Calu3 (cell line): ENCODE measurements around the gene FBXL7. TPM values are rescaled to one million over a fixed set of nuclear protein-coding genes. Genes with fewer than 3 reads are reported as not detected.

Experiments used
- BruUV-seq: library from RNA; stranded (reverse); fragments of 400-500 nt; replicated peaks from 2 replicates; lab custom pipeline; 2021; lab: Mats Ljungman, UMichigan
- CTCF ChIA-PET: fragments of 300-600 bp; sonication (Branson Sonifier 250); formaldehyde crosslinking; loops from one replicate; lab custom pipeline; 2022; ENCODE audit warnings: antibody characterized with exemption; lab: Charles Lee
- DNase-seq: peaks from one replicate; pipeline ENCODE4 v3.0.0; 2022
- H3K27ac Mint-ChIP-seq: one replicate; pipeline ENCODE4 v1.8.0; 2022; ENCODE audit warnings: mixed read lengths; ENCODE audit not compliant: unreplicated experiment
- H3K27me3 Mint-ChIP-seq: one replicate; pipeline ENCODE4 v1.8.0; 2022; ENCODE audit warnings: mixed read lengths; ENCODE audit not compliant: unreplicated experiment
- H3K36me3 Mint-ChIP-seq: one replicate; pipeline ENCODE4 v1.8.0; 2022; ENCODE audit warnings: mild to moderate bottlenecking, moderate library complexity, mixed read lengths; ENCODE audit not compliant: insufficient read depth, unreplicated experiment
- H3K4me1 Mint-ChIP-seq: one replicate; pipeline ENCODE4 v1.8.0; 2022; ENCODE audit warnings: mild to moderate bottlenecking, low read depth, mixed read lengths; ENCODE audit not compliant: unreplicated experiment
- H3K4me3 Mint-ChIP-seq: one replicate; pipeline ENCODE4 v1.8.0; 2022; ENCODE audit warnings: mild to moderate bottlenecking, low read depth, moderate library complexity, mixed read lengths; ENCODE audit not compliant: unreplicated experiment
- H3K9me3 Mint-ChIP-seq: one replicate; pipeline ENCODE4 v1.8.0; 2022; ENCODE audit warnings: low read depth, mixed read lengths; ENCODE audit not compliant: unreplicated experiment
- intact Hi-C: fragments of 100-400 bp; cut with micrococcal nuclease; formaldehyde crosslinking; loops from one replicate; pipeline ENCODE4 v1.10.0; 2022; ENCODE audit not compliant: unreplicated experiment
- total RNA-seq: library from RNA; stranded (reverse); gene quantifications from 2 replicates; pipeline ENCODE4 v1.2.3, GENCODE V29; 2022
- TF ChIP-seq, protein P1 (sequence below): fragments of 200-600 bp; IDR thresholded peaks from one replicate; pipeline ENCODE4 v1.8.0; 2022; ENCODE audit warnings: antibody characterized with exemption; ENCODE audit not compliant: unreplicated experiment

Gene FBXL7
- total RNA-seq, 1 experiment from 2014 or later: not detected

GRCh38 chr5:15571081-15571480, 71.1 kb downstream of the FBXL7 start:
- Mint-ChIP-seq H3K27me3 (no peaks in the 10 kb centered on the region), H3K4me1 (no peaks in the 10 kb centered on the region), H3K36me3 (no peaks in the 10 kb centered on the region), H3K4me3 (no peak overlapping the region), H3K27ac (no peak overlapping the region), H3K9me3 (peaks cover 4% of the 10 kb centered on the region)
- CTCF ChIA-PET: no interaction called here
- TF ChIP-seq, protein P1, sequence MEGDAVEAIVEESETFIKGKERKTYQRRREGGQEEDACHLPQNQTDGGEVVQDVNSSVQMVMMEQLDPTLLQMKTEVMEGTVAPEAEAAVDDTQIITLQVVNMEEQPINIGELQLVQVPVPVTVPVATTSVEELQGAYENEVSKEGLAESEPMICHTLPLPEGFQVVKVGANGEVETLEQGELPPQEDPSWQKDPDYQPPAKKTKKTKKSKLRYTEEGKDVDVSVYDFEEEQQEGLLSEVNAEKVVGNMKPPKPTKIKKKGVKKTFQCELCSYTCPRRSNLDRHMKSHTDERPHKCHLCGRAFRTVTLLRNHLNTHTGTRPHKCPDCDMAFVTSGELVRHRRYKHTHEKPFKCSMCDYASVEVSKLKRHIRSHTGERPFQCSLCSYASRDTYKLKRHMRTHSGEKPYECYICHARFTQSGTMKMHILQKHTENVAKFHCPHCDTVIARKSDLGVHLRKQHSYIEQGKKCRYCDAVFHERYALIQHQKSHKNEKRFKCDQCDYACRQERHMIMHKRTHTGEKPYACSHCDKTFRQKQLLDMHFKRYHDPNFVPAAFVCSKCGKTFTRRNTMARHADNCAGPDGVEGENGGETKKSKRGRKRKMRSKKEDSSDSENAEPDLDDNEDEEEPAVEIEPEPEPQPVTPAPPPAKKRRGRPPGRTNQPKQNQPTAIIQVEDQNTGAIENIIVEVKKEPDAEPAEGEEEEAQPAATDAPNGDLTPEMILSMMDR: no peak
- BruUV-seq: no TSS peak
- intact Hi-C loops: no loop called here
- no peak for DNase-seq

- H3K4me1 Mint-ChIP-seq: no peaks in the 10 kb centered on the region
- H3K9me3 Mint-ChIP-seq: peaks cover 4% of the 10 kb centered on the region
- BruUV-seq: no TSS peak
- H3K27me3 Mint-ChIP-seq: no peaks in the 10 kb centered on the region
- H3K36me3 Mint-ChIP-seq: no peaks in the 10 kb centered on the region
- TF ChIP-seq, protein P1: no peak
- H3K27ac Mint-ChIP-seq: no peak overlapping the region
- intact Hi-C loops: no loop called here
- DNase-seq: no peak
- CTCF ChIA-PET: no interaction called here
- no peak overlapping the region for H3K4me3 Mint-ChIP-seq
Measured at GRCh38 chr5:15571618-15572017, 71.6 kb downstream of the FBXL7 start.

DNA sequence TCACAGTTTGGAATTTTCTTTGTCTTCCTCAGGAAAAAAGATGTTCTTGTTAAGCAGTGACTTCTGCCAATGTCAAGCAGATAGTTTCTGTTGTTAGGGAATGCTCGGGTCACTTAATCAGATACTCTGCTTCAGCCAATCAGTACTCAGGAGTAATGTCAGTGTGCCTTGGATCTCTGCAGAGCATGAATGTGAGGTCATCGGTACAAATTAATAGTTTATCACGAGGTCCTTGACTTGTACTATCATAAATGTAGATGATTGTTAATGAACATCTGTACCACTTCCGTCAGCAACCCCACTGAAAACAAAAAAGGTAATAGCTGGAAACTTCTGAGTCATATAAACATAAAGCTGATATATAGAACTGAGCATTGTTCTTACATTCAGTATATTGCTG, 73.6 kb downstream of the FBXL7 start:
- Mint-ChIP-seq H3K36me3 (no peaks in the 10 kb centered on the region), H3K4me3 (no peak overlapping the region), H3K27ac (no peak overlapping the region), H3K9me3 (peaks cover 5% of the 10 kb centered on the region), H3K4me1 (no peaks in the 10 kb centered on the region), H3K27me3 (no peaks in the 10 kb centered on the region)
- no peak for DNase-seq
- TF ChIP-seq, protein P1: no peak
- no TSS peak for BruUV-seq
- intact Hi-C loops: no loop called here
- CTCF ChIA-PET: no interaction called here

DNA sequence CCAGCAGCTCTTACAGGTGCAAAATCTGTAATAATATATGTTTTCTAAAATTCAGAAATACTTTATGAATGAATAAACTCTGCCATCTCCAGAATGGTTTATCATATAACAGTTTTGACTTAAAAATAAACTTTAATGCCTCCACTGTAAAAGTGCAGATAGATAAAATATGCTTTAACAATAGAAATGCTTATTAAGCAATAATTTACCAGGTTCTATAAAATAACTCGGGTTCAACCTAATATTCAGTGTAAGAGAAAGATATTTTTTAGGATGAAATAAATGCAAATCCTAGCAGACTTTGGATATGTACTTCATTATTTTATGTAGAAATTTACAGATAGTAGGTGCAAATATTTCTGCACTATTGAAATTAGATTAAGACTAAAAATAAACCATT, 74.1 kb downstream of the FBXL7 start:
- H3K4me3 Mint-ChIP-seq: no peak overlapping the region
- H3K4me1 Mint-ChIP-seq: no peaks in the 10 kb centered on the region
- intact Hi-C loops: no loop called here
- TF ChIP-seq, protein P1: no peak
- BruUV-seq: no TSS peak
- DNase-seq: no peak
- H3K9me3 Mint-ChIP-seq: peaks cover 6% of the 10 kb centered on the region
- H3K27me3 Mint-ChIP-seq: no peaks in the 10 kb centered on the region
- H3K27ac Mint-ChIP-seq: no peak overlapping the region
- CTCF ChIA-PET: interaction anchor here (0.6 kb wide), 1 partner anchor 361 kb away, joined by 4 read pairs; no protein-coding TSS in a partner anchor
- no peaks in the 10 kb centered on the region for H3K36me3 Mint-ChIP-seq
